GM23248 (cell line): Measurements from ENCODE around the gene PAPPA. TPM values are rescaled to one million over a fixed set of nuclear protein-coding genes. Genes with fewer than 3 reads are reported as not detected.
A peak's percentile ranks its signal among the peaks of the same experiment; 100 is the strongest.

Source experiments
- DNase-seq: peaks from one replicate; pipeline ENCODE4 v3.0.0-alpha.2; 2015
- H2AFZ ChIP-seq: fragments of 200-600 bp; sonication (generic); 2 replicates; pipeline ENCODE4 v1.6.1; 2016; ENCODE audit warnings: antibody characterized with exemption
- H3F3A ChIP-seq: fragments of 200-600 bp; sonication (generic); 2 replicates; pipeline ENCODE4 v1.6.1; 2016; ENCODE audit warnings: mild to moderate bottlenecking, antibody characterized with exemption, mixed run types; ENCODE audit not compliant: insufficient read depth
- H3K27ac ChIP-seq: fragments of 200-600 bp; sonication (generic); 2 replicates; pipeline ENCODE4 v1.5.1; 2016; ENCODE audit warnings: mild to moderate bottlenecking
- H3K27me3 ChIP-seq: fragments of 200-600 bp; sonication (generic); replicated peaks from 2 replicates; pipeline ENCODE4 v1.6.1; 2016; ENCODE audit warnings: mild to moderate bottlenecking; ENCODE audit not compliant: insufficient read depth
- H3K36me3 ChIP-seq: fragments of 200-600 bp; sonication (generic); 2 replicates; pipeline ENCODE4 v1.6.1; 2016; ENCODE audit warnings: low read depth, mild to moderate bottlenecking
- H3K4me1 ChIP-seq: fragments of 200-600 bp; sonication (generic); 2 replicates; pipeline ENCODE4 v1.6.1; 2016; ENCODE audit warnings: mild to moderate bottlenecking; ENCODE audit not compliant: insufficient read depth
- H3K4me2 ChIP-seq: fragments of 200-600 bp; sonication (generic); one replicate; pipeline ENCODE4 v1.6.1; 2016; ENCODE audit warnings: mild to moderate bottlenecking; ENCODE audit not compliant: unreplicated experiment
- H3K4me3 ChIP-seq: fragments of 200-600 bp; sonication (generic); 2 replicates; pipeline ENCODE4 v1.5.1; 2016; ENCODE audit warnings: mild to moderate bottlenecking
- H3K79me2 ChIP-seq: fragments of 200-600 bp; sonication (generic); 2 replicates; pipeline ENCODE4 v1.6.1; 2016; ENCODE audit warnings: mild to moderate bottlenecking; ENCODE audit not compliant: insufficient read depth
- H3K9ac ChIP-seq: fragments of 200-600 bp; sonication (generic); 2 replicates; pipeline ENCODE4 v1.6.1; 2016; ENCODE audit warnings: mild to moderate bottlenecking
- H3K9me2 ChIP-seq: fragments of 200-600 bp; sonication (generic); 2 replicates; pipeline ENCODE4 v1.6.1; 2016; ENCODE audit warnings: mixed run types, mild to moderate bottlenecking, moderate library complexity; ENCODE audit not compliant: insufficient read depth
- H3K9me3 ChIP-seq: fragments of 200-600 bp; sonication (generic); one replicate; pipeline ENCODE4 v1.6.1; 2017; ENCODE audit warnings: low read depth
- H4K20me1 ChIP-seq: fragments of 200-600 bp; sonication (generic); 2 replicates; pipeline ENCODE4 v1.6.0; 2016; ENCODE audit not compliant: insufficient read depth
- EZH2 ChIP-seq: fragments of 200-600 bp; sonication (generic); IDR thresholded peaks from 2 replicates; pipeline ENCODE4 v1.6.1; 2018; ENCODE audit warnings: antibody characterized with exemption, mild to moderate bottlenecking; ENCODE audit not compliant: insufficient read depth, poor library complexity, severe bottlenecking
- EZH2phosphoT487 ChIP-seq: fragments of 200-600 bp; sonication (generic); IDR thresholded peaks from 2 replicates; pipeline ENCODE4 v1.6.1; 2018; ENCODE audit warnings: antibody characterized with exemption, moderate library complexity, mild to moderate bottlenecking, low read depth; ENCODE audit not compliant: insufficient read depth
- WGBS, 2 experiments: methylation state at CpG; one replicate each; pipeline ENCODE4 v1.1.6; 2015 to 2017; ENCODE audit warnings: low lambda C conversion rate in 2 of 2, low coverage in 1 of 2; ENCODE audit errors: missing lambda C conversion rate in 2 of 2; 5-methylcytosine and 5-hydroxymethylcytosine counted together
- in situ Hi-C: fragments of 300-500 bp; cut with MboI; formaldehyde crosslinking; loops from 2 replicates; pipeline ENCODE4 v1.15.0; 2020
- polyA plus RNA-seq: library from polyadenylated mRNA; unstranded; fragments of >200 nt; fragmentation: Nextera tagmentation; extraction: Ambion mirVana; gene quantifications from 2 replicates; pipeline ENCODE4 v1.2.1, GENCODE V29; 2016
- total RNA-seq: library from RNA; depleted of rRNA; stranded (reverse); fragments of >200 nt; shearing (Covaris generic); gene quantifications from 2 replicates; pipeline ENCODE4 v1.2.3, GENCODE V29; 2014

Gene PAPPA
- total and polyA plus RNA-seq, 2 experiments from 2014 or later: 8.7 to 30.3 TPM

GRCh38 chr9:116350213-116350612, 196.6 kb downstream of the PAPPA start:
- Histone ChIP-seq H3K9me2 (no peaks in the 10 kb centered on the region), H3K36me3 (peaks cover 80% of the 10 kb centered on the region), H3K4me1 (no peaks in the 10 kb centered on the region), H3K79me2 (no peaks in the 10 kb centered on the region), H3K9me3 (no peaks in the 10 kb centered on the region), H3K27ac (no peak overlapping the region), H2AFZ (no peak overlapping the region), H4K20me1 (no peaks in the 10 kb centered on the region), H3K27me3 (no peaks in the 10 kb centered on the region), H3K4me3 (no peak overlapping the region), H3F3A (peaks cover 12% of the 10 kb centered on the region; the same call in 1 of the 2 replicates), H3K9ac (no peak overlapping the region), H3K4me2 (no peak overlapping the region)
- in situ Hi-C loops: no loop called here
- 50 to 55% methylated on average over 2 of the region's 2 CpGs for WGBS, 2 experiments
- no peak for DNase-seq
- no peak for TF ChIP-seq EZH2
- TF ChIP-seq EZH2phosphoT487: no peak

- no peaks in the 10 kb centered on the region for H3K9me3 ChIP-seq
- in situ Hi-C loops: no loop called here
- no peak overlapping the region for H3K27ac ChIP-seq
- no peaks in the 10 kb centered on the region for H3K27me3 ChIP-seq
- TF ChIP-seq EZH2phosphoT487 (no peak), EZH2 (no peak)
- no peak for DNase-seq
- no peak overlapping the region for H3K4me3 ChIP-seq
- H3K9me2 ChIP-seq: no peaks in the 10 kb centered on the region
- no peaks in the 10 kb centered on the region for H4K20me1 ChIP-seq
- H3K9ac ChIP-seq: no peak overlapping the region
- H3F3A ChIP-seq: peaks cover 17% of the 10 kb centered on the region; the same call in 1 of the 2 replicates
- WGBS, 2 experiments: 96 to 98% methylated on average over 3 of the region's 3 CpGs
- no peak overlapping the region for H3K4me2 ChIP-seq
- no peaks in the 10 kb centered on the region for H3K79me2 ChIP-seq
- H3K4me1 ChIP-seq: no peaks in the 10 kb centered on the region
- peaks cover 80% of the 10 kb centered on the region for H3K36me3 ChIP-seq
- H2AFZ ChIP-seq: no peak overlapping the region
Measured at GRCh38 chr9:116352958-116353357, 199.4 kb downstream of the PAPPA start.

- TF ChIP-seq EZH2phosphoT487 (no peak), EZH2 (no peak)
- Histone ChIP-seq H3K9ac (no peak overlapping the region), H3F3A (peaks cover 14% of the 10 kb centered on the region; the same call in 1 of the 2 replicates), H3K4me3 (no peak overlapping the region), H3K9me3 (no peaks in the 10 kb centered on the region), H2AFZ (no peak overlapping the region), H3K27me3 (no peaks in the 10 kb centered on the region), H3K4me1 (peaks cover 12% of the 10 kb centered on the region), H3K4me2 (no peak overlapping the region), H3K36me3 (peaks cover 66% of the 10 kb centered on the region), H3K79me2 (no peaks in the 10 kb centered on the region), H4K20me1 (no peaks in the 10 kb centered on the region; the same call in 1 of the 2 replicates), H3K9me2 (no peaks in the 10 kb centered on the region), H3K27ac (no peak overlapping the region)
- peak; percentile 49 for DNase-seq
- WGBS, 2 experiments: 37 to 43% methylated on average over 11 of the region's 11 CpGs
- in situ Hi-C loops: no loop called here
Measured at GRCh38 chr9:116355153-116355921, 201.7 kb downstream of the PAPPA start.

- Histone ChIP-seq H3K4me3 (no peak overlapping the region), H2AFZ (no peak overlapping the region), H3K27ac (no peak overlapping the region), H3K9ac (no peak overlapping the region), H4K20me1 (no peaks in the 10 kb centered on the region; the same call in 1 of the 2 replicates), H3K27me3 (no peaks in the 10 kb centered on the region), H3K79me2 (no peaks in the 10 kb centered on the region), H3K36me3 (peaks cover 52% of the 10 kb centered on the region), H3K9me2 (no peaks in the 10 kb centered on the region), H3K4me2 (no peak overlapping the region), H3K4me1 (peaks cover 12% of the 10 kb centered on the region), H3K9me3 (no peaks in the 10 kb centered on the region), H3F3A (peaks cover 22% of the 10 kb centered on the region)
- TF ChIP-seq EZH2 (no peak), EZH2phosphoT487 (no peak)
- in situ Hi-C loops: no loop called here
- DNase-seq: peak; percentile 5
- WGBS, 2 experiments: 85 to 89% methylated on average over 3 of the region's 3 CpGs
Measured at GRCh38 chr9:116358251-116358650, 204.7 kb downstream of the PAPPA start.
